Head of caudate nucleus (tissue), 42 donors: ENCODE measurements around the gene CRTC2.

Experiments
- DNase-seq, 42 donors: peaks; one replicate each; pipeline versions ENCODE4 v3.0.0 to v3.0.0-alpha.2; 2020 to 2021; ENCODE audit warnings: mixed read lengths in 7 of 42
- intact Hi-C: fragments of 100-400 bp; cut with DNase I; formaldehyde crosslinking; loops from one replicate; pipeline ENCODE4 v1.15.0; 2022

CRTC2 gene

DNA sequence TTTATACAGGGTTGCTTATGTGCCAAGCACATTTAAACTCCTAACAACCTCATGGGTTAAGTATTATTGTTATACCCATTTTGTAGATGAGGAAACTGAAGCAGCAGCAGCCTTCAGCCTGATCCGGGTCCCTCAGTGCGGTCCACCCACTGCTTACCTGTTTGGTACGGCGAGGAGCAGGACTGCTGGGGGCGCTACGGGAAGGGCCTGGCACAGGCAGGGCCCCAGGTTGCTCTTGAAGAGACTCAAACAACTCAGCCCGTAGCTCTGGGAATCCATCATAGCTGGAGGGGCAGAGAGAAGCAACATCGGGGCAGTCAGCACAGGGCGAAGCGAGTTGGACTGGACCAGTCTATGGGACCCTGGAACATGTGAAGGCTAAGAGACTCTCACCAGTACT is 21.1 kb downstream of the CRTC2 start:
- intact Hi-C loops: no loop called here

DNA sequence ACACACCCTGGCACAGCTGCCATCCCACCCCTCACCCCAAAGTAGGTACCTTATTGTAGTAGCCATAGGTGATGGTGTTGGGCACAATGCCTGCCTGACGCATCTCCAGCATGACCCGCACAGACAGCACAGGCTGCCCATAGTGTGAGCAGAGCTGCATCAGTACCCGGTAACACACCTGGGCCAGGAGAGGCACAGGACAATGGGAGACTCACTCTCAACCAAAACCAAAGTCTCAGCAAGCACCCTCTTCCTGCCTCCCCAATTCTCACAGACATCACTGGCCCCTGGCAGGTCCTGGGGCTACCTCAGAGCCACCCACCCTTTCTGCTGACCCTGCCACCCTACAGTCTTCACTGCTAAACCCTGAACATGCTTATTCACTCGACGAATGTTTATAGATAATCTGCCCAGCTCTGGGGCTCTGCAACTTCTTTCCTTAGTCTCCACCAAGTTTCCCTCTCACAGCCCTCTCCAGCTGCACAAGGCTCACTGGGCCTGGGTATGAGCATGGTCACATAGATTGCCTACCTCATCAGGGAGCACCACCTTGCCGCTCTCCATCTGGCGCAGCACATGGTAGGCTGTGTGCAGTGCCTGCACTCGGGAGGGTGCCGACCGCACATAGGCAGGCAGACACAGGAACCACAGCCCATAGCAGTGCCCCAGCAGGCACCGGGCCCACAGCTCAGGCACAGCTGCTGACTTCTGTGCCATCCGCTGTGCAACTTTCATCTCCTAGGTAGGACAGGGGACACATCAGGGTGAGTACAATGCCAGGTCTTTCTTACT is 22.2 kb downstream of the CRTC2 start:
- DNase-seq: no peak
- intact Hi-C loops: no loop called here

More for the DNA sequence above, 21.1 kb downstream of the CRTC2 start:
- no peak for DNase-seq

DNA sequence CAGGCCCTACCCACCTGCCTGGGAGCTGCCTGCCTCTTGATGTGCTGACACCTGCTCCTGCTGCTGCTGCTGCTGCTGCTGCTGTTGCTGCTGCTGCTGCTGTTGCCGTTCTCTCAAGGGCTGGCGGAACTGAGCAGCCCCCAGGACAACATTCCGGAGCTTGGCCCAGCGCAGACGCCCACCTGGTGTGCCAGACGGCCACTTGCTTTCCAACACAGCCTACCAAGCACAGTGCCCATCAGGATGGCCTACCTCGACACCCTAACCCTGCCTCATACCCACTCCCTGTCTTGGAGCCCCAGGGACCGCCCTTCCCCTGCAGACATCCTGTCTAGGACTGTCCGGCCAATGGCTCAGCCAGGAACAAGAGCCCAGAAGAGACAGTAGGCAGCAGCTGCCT is 23.7 kb downstream of the CRTC2 start:
- no peak for DNase-seq
- intact Hi-C loops: no loop called here

DNA sequence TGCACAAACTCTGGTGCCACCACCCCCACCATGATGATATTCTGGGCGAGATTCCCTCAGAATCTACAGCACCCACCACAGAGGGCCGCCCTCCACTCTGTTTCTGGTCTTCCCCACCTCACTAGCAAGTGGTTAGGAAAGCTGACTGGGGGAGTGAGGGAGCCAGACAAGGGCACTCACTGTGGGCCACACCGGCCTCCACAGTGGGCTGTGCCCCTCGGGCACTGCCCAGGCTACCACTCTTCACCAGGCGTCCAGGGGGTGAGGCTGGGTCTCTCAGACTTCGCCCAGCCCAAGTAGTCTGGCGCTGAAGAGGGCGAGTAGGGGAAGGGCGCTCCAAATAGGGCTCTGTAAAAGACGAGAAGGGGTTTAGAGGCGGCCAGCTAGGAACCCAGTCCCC is 24.5 kb downstream of the CRTC2 start:
- intact Hi-C loops: no loop called here
- no peak for DNase-seq

DNA sequence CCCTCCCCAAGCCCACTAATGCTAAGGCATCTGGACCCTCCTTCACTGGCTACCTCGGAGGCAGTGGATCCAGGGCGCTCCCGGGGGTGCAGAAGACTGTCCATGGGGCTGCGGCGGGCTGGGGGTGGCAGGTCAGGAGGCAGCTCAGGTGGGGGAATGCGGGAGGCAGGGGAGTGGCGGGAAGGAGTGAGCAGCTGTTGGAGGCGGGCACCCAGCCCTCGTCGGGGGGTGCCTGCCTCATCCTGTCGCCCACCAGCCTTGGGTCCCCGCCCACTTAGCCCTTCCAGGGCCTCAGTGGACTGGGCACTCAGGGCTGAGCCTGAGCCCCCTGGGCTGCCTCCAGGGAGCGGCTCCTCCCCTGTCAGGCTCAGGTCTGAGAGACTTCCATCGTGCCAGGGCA is 25.0 kb downstream of the CRTC2 start:
- intact Hi-C loops: no loop called here
- DNase-seq: peak in 1 of 42 donors; percentile 9

DNA sequence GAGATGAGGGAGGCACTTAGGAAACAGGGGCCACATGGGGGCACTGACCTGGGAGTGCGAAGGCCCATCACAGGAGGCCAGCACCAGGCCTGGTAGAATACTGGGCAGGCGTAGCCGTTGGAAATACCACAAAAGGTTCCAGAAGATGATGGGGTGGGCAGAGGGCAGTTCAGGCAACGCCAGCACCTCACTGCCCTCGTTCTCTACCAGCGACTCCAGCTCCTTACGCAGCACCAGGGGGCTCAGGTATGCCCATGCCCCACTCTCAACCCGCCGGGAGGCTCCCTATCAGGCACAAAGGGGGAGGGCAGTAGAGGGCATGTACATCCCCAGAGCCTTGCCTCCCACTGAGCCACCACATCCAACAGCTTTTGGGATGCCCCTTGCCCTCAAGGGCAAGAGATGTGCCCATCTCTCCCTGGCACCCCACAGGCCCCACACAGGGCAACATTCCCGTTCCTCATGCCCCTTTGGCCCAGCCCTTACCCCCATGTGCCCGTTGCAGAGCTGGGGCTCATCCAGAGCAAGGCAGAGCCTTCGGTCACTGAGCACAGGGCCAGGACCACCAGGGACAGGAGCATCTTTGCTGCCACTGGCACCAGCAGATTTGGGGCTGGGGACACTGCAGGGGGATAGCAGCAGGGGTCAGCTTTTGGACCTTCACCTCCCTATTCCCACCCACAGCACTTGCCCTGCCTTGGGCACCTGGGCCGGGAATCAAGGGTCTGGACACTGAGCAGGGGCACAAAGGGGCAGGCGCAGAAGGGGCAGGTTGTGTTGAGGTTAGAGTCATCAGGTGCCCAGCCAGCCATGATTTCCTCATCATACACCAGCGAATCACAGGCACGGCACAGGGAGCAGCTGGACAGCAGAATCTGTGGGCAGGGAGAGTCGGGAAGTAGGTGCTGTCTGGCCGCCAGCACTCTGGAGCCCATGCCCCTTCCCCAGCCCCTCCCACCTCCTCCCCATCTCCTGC is 26.0 kb downstream of the CRTC2 start:
- intact Hi-C loops: no loop called here
- DNase-seq: no peak

DNA sequence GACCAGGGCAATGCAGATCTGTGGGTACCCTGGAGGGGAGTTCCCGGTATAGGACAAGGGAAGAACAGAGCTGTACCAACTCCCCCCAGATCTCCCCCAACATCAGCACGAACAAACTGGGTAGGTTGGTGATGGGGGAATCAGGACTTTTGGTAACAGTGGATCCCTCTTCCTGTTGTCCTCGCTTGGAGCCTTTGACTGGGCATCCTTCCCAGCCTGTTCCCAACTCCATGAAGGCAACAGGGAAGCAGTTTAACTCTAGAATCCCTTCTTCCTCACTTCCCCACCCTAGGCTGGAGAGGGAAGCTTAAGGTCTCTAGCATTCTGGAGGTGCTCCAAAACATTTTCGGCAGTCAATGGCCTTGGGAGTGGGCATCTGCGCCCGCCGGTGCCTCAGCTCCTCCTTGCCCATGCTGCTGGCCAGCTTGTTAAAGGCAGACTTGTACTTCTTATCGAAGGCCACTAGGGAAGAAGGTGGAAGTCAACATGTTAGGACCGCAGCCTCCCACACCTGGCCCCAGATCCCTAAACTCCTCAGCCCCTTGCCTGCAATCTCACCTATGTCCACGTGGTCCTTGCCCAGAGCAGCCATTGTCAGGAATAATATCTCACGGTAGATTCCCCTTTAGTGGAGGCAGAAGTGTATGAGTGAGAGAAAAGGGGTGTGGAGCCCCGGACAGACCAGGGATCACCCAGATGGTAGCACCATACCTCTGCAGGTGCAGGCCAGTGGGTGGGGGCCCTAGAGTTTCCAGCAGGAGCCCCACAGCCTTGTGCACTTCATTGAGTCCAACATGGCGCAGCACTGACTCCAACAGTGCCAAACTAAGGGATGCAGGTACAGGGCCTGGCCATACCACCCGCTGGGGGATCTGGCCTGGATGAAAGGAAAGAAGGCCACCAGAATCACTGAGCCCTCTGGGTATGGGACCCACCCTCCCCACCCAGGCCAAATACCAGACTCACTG is 28.1 kb downstream of the CRTC2 start:
- intact Hi-C loops: no loop called here
- DNase-seq: peak in 5 of 42 donors; percentile 21 to 61 (median 30)

DNA sequence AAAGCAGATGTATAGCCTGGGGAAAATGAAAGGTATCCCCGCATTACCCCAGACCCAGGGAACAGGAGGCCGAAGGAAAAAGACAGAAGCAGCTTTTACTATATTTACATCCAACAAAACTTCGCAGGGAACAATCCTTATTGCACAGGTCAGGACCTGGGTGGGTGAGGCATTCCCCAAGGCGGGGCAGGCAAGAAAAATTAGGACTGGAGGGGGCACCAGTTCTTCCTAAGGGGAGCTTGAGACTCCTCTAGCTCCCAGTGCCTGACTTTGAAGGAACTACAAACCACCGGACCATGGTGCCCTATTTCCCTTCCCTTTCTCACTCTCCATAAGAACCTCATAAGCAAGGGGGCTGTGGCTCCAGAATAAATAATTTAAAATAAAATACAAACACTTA is 29.0 kb downstream of the CRTC2 start:
- intact Hi-C loops: no loop called here
- peak in 2 of 42 donors; percentile 30 to 48 for DNase-seq

DNA sequence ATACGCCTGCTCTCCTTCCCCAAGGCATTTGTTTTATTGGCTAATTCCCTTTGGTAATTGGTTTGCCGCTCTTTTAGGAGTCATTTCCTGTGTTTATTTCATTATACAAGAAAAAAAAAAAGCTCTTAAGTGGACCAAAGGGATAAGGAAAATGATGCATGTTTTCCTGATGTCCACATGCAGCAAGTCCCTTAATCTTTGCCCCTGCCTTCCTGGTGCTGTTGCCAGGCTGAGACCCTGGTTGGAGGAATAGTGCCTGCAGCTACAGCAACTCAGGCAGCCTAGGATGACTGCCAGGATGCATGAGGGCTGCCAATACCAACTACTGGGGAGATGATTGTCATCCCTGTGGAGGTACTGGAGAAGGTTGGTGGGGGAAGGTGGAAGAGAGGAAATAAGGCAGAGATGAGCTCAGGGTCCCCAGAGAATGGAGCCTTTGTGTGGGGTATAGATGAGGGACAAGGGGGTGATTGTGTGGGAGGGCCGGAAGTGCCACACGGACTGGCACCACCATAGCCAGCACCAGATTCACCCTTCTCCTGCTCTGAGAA is 29.5 kb downstream of the CRTC2 start:
- intact Hi-C loops: no loop called here
- peak; percentile 49 to 92 (median 80) for DNase-seq

DNA sequence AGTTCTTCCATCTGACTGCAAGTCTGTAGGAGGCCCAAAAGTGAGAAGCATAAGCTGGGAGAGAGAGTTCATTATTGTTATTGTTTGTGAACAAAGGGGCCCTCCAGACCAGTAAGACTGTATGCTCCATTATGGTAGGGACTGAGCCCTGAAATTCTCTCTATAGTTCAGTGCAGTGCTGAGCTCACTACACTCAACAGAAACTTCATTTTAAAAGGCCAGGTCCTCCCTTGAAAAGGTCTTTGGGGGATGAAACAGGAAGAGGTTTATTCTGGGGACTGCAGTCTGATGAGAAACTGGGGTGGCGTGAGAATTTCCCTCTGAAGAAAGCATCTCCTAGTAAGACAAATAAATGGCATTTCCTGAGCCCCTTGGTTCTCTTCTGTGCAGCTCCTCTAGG is 30.2 kb downstream of the CRTC2 start:
- peak in 3 of 42 donors; percentile 8 to 9 (median 8) for DNase-seq
- intact Hi-C loops: no loop called here

DNA sequence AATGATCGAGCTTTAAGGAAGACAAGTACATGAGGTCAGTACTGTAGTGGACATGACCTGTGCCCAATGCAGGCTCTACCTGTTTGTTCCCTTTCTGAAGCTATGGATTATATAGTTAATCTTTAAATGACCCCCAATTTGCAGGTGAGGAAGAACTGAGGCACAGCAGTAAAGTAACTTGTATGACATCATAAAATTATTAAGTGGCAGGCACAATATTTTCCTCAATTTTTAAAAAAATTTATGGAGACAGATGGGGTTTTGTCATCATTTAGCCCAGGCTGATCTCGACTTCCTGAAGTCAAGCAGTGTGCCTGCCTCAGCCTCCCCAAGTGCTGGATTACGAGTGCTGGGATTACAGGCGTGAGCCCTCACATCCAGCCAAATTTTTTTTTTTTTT is 32.0 kb downstream of the CRTC2 start:
- intact Hi-C loops: no loop called here
- DNase-seq: no peak

DNA sequence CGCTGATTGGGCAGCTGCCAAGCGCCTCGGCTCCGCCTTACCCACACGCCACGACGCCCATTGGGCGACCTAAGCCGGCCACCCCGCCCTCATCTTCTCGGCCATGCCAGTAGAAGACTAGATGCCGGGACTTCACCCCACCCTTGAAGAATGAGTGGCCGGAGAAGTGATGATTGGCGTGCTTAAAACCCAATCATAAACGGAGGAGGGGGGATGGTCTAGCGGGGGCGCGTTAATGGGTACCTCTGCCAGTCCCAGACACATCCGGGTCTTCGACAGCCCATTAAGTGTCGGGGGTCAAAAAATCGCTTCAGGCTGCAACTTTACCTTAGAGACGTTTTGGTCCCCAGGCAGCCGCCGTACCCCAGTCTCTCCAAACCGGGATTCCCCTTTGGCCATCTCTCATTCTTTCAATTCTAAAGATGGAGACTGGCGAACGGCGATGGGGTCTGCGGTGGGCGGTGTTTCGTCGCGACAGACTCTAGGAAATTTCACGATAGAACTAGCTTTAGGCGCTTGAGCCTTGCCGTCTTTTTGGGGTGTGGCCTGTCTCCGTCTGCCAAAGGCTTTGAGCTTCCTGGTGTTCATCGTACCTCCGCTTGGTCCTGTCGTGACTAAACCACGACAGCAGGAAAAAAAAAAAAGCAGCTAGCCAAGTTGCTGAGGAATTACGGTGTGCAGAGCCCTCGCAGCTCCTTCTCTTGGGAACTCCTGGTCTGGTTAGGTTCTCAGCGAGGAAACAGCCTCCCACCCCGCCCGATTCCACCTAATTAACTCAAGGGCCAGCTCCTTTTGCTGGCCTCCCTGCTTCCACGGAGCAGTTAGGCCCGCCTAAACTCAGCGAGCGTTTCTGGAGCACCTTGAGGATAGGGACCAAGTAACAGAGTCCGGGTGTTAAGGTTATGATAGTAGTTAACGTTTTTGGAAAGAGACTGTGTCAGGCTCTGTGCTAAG is 35.2 kb downstream of the CRTC2 start, which contains the start of gene GATAD2B:
Gene GATAD2B (minus strand): TSS at position 1 of the 954 bp plus-strand sequence. CDS start 94,625 bp downstream, outside the sequence.
- intact Hi-C loops: loop anchor here (2.0 to 5.0 kb wide), 2 partner anchors 24 to 101 kb away; partner anchors contain the start of gene DENND4B
- DNase-seq: peak; percentile 96 to 100 (median 99)

DNA sequence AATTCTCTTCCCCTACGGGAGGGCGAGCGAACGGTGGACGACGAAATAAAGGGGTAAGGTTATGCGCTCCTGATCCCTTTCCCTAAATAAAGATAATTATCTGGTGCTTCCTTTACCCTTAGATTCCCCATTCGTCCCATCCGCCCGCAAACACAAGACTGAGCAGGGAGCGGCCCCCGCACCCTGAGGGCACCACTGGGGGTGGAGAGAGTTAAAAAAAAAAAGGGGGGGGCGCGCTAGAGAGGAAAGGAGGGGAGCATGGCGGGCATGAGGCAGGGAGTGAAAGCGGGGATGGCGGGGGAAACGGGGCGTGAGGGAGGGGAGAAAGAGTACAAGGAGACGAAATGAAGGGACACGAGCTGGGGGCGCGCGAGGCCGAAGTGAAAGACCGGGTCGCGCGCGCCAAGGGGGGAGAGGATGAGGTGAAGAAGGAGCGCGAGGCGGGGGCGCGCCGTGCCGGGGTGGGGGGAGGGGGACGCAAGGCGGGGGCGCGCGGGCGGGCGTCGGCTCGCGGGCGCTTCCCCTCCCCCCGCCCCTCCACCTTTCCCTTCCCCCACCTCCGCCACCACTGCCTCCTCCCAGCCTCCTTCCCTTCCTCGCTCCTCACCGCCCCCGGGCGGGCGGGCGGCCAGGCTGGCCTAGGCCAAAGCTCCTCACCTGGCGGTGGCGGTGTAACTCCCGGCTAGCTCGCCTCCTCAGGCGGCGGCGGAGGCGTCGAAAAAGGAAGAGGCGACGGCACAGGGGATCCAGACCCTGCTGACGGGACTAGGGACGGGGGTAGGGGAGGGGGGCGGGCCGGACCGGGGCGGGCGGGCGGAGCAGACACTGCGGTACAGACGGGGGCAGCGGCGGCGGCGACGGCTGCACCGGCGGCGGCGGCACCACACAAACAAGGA is 36.1 kb downstream of the CRTC2 start:
- intact Hi-C loops: loop anchor here (2.0 to 5.0 kb wide), 2 partner anchors 24 to 100 kb away; partner anchors contain the start of gene DENND4B
- DNase-seq: peak in 39 of 42 donors; percentile 12 to 77 (median 51)

DNA sequence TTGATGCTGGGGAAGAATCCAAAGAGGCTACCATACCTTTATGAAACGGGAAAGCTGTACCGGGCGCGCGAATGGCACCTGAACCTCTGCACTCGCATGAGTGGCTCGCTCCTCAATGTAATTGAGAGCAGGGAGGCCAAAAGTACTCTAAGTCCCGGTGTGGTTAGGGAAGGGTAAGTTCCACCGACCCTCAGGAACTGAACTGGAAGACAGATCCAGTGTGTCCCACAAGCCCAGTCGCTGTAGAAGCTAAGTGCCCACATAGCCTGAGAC is 36.7 kb downstream of the CRTC2 start:
- intact Hi-C loops: loop anchor here (2.0 to 5.0 kb wide), 2 partner anchors 25 to 99 kb away; partner anchors contain the start of gene DENND4B
- DNase-seq: peak in 21 of 42 donors; percentile 7 to 54 (median 28)

DNA sequence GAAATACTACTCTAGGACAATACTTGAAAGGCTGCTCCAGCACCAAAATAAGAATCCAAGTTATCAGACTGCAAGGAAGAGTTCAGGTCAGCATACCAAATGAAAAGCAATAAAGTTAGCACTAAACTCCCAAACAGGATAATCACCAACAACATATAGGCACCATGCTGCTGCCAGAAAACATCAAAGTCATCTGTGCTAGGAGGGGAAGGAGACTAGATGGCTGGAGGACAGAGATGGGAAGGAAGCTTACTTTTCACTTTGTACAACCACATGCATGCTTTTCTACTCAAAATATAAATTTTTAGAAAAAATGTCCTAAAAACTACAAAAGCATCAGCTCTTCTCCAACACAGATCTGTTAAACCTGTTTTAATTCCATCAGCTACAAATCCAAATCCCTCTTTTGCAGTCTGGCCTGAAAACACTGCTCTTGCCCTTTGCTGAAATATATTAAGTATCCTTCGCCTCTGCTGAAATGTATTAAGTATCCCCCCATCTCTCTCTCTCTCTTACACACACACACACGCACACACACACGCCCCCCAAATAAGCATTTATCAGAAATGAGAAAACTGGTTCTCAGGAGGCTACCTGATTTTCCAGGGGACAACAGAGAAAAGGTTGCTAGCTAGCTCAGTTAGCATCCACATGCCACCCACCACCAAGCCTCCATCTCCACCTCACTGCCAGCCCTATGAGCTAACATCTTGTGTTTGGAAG is 37.2 kb downstream of the CRTC2 start:
- DNase-seq: no peak
- intact Hi-C loops: loop anchor here (5.0 kb wide), 1 partner anchor 99 kb away; no protein-coding TSS in a partner anchor
